ENCODE data around the gene TRRAP.

The TRRAP gene

DNA sequence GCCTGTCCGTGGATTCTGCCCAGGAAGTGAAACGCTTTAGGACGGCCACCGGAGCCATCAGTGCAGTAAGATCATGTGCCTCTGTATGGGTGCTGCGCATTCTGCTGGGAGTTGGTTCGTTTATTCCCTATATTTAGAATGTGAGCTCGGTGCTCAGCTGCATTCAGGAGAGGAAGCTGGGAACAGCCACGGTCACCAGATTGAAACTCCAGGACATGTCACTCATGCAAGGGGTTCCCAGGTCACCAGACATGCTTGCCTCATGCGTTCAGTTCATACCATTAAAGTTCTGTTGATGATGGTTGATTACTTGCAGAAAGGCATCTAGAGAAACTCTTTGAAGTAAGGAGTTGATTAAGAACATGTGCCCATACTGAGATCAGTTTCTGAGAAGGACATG, 78.1 kb downstream of the TRRAP start:
- no peak for DNase-seq

DNA sequence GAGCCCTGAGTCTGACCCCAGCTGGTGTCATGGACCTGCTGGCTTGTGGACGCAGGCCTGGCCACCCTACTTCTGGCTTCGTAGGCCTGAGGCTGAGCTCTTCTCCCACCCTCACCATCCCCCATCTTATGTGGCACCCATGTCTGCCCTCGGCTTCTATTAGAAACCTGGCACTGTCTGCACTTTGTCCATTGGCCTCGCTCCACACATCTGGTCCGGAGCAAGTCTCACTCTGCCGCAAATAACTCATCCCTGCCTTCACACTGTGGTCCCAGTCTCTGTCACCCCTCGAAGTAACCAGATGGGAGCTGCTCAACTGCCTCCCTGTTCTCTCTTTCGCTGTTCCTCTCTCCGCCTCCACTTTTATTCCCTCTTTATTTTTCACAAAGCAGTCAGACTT, 78.6 kb downstream of the TRRAP start:
- no peak for DNase-seq

DNA sequence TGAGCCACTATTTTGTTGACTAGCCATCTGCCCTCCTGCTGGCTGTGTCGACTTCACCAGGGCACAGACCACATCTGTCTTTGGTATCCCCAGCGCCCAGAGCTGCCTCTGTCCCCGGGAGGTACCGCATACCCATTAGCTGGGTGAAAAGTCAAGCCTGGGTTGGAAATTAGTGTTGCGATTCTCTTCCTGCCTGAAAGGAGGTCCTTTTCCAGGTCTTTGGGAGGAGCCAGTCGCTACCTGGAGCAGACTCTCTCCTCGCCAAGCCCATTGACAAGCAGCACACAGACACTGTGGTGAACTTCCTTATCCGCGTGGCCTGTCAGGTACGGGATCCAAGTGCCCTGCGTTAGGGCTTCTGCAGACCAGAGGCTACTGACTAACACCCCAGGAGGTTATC, 79.4 kb downstream of the TRRAP start:
- DNase-seq, result no peak

DNA sequence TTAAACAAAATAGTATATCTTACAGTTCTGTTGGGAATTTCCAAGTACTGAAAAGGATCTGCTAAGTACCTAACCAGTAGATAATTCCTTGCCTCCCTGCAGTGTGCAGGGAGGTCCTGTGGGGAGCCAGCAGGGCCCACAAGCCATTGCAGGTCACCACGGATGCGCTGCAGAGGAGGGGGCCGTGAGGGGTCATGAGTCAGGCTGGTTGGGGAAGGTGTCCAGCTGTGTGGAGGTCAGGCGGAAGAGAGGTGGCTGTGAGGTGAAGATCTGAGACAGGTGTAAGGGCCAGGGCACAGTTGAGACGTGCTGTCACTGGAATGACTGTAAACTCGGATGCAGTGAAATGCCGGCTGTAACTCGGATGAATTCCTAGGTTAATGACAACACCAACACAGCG, 80.6 kb downstream of the TRRAP start:
- no peak for DNase-seq

DNA sequence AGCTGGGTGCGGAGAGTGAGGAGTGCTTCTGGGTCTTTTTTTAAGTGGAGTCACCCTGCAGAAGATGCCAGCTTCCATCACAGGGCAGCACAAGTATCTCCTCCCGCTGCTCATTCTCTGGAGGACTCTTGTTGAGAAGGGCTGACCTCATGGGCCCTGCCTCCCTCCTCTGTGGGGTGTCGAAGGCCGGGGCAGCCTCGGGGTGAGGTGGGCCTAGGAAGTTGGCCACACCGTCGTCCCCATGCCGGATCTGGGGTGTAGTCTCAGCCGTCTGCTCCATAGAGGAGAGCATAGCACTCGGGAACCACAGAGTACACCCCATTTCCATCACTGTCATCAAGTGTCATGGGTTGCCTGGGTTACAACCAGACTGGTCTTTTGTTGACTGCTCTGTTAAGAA, 85.0 kb downstream of the TRRAP start:
- no peak for DNase-seq

DNA sequence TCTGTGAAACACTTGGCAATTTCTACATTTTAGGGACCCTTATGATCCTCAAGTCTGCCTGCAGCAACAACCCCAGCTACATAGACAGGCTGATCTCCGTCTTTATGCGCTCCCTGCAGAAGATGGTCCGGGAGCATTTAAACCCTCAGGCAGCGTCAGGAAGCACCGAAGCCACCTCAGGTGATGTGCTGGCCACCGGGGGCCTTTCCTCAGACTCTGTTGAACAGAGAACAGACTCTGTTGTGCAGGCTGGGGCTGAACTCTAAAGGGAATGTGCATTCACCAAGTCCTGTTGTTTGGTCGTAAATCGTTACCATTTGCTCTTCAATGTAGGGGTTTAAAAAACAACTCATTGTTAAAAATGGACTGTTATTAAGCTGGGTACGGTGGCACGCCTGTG, 86.3 kb downstream of the TRRAP start:
- DNase-seq, result no peak

DNA sequence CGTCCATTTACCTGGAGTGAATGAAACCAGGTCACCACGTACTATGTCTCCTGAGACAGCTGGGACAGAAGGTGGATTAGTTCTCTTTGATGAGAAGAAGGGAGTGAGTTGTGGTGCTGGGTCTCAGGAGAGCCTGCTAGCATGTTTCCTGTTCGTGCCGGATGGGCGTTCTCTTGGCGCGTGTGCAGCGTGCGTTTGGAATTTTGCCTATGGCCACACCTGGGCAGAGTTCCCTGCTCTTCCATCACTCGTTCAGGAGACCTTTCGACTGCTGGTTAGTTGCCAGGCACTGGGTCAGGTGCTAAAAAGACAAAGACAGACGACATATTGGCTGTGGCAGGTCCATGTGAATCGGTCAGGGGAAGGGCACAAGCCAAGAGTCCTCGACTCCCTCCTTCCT, 90.3 kb downstream of the TRRAP start:
- DNase-seq, result no peak

DNA sequence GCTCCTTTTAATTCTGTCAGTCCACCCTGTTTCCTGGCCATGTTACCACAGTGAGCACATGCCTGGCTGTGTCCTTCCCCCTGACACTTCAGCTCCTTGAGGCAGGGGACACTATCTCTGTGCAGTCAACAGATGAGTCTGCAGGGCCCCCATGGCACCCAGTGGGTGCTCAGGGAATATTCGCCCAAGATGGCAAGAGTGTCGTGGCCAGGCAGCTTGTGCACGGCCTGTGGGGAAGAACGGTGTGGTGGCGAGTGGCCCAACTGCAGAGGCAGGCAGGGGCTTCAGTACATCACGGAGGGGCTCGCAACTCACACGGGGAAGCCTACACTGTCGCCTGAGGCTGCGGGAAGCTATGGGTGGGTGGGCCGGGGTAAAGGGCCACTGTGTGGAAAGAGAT, 91.1 kb downstream of the TRRAP start:
- DNase-seq, result no peak

DNA sequence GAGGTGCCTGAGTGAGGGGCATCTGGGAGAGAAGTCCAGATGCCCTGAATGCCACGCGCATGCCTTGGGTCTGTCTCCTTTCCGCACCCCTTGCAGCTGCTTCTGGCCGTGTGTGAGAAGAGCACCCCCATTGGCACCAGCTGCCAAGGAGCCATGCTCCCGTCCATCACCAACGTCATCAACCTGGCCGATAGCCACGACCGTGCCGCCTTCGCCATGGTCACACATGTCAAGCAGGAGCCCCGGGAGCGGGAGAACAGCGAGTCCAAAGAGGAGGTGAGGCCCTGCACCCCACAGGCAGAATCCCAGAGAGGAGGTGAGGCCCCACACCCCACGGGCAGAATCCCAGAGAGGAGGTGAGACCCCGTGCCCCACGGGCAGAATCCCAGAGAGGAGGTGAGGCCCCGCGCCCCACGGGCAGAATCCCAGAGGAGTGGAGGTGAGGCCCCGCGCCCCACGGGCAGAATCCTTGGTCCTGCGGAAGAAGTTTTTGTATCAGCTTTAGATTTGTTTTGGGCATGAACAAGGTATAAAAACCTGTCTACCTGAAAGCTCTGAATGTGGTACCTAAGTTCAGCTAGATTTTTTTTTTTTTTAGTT, 91.8 kb downstream of the TRRAP start:
- DNase-seq, result no peak

DNA sequence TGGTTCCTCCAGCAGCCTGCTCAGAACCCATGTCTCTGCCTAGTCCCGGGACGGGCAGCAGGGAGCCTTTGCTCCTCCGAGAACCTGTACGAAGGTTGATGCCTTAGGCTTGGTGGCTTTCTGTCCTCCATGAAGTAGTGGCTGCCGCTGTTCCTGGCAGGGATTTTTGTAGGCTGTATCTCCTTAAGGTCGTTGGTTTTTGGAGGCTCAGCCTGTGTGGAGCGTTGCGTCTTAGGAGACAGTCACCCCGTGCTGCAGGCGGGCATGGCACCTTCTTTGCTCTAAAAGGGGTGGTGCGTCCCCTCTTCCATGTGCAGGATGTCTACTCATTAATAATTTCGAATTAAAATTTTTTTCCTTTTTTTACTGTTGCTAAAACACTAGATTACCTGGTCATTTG, 92.5 kb downstream of the TRRAP start:
- no peak for DNase-seq

DNA sequence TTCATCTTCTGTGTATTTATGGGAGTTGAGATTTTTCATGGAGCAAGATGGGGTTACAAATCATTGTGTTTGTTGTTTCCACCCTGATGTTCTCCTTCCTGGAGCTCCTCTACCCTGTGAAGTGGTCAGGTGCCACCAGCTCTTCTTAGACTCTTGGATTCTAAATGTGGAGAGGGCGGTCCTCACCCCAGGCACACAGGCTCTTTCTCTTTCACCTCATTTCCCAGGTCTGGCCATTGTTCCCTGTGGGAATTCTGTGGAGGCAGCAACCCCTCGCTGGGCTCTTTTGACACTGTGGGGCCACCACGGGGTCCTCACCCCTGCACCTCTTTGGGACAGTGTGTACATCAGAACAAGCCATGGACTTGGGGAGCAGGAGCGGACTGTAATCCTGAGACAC, 95.9 kb downstream of the TRRAP start:
- no peak for DNase-seq

DNA sequence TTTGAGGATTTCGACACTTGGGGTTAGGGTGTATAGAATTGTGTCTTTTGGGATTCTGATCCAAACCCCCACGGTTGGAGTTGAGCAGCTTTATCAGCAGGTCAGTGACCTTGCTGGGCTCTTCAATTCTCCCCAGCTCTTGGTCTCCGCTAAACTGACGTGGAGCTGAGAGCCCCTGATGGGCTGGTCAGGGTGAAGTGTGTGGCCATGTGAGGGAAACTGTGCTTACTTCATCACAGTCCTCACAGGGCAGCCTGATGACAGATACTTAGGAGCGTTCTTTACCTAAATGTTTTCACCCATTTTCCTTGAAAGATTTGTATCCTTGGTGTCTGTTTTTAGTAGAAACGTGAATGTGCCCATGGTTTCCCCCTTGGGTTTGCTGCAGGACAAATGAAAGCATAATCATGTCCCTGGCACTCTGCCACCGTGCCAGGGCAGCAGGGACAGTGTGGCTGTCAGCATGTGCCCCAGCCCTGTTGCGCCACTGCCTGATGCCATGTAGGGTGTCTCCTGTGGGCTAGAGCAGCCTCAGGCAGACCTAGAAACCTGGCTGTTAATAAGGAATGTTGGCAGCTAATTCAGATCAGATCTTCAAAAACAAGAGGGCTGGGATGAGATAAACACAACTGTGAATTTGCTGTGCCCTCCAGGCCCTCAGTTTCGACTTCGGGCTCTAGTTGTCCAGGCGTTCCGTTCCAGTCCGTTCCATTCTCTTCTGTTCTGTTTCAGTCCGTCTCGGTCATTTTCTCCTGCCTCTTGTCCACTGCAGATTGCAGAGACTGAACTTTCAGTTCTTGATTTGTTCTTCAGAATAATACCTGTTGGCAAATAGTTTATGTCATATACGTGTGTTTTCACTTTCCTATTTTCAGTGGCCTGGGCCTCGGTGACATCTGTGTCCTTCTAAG, 96.8 kb downstream of the TRRAP start:
- DNase-seq, result no peak

DNA sequence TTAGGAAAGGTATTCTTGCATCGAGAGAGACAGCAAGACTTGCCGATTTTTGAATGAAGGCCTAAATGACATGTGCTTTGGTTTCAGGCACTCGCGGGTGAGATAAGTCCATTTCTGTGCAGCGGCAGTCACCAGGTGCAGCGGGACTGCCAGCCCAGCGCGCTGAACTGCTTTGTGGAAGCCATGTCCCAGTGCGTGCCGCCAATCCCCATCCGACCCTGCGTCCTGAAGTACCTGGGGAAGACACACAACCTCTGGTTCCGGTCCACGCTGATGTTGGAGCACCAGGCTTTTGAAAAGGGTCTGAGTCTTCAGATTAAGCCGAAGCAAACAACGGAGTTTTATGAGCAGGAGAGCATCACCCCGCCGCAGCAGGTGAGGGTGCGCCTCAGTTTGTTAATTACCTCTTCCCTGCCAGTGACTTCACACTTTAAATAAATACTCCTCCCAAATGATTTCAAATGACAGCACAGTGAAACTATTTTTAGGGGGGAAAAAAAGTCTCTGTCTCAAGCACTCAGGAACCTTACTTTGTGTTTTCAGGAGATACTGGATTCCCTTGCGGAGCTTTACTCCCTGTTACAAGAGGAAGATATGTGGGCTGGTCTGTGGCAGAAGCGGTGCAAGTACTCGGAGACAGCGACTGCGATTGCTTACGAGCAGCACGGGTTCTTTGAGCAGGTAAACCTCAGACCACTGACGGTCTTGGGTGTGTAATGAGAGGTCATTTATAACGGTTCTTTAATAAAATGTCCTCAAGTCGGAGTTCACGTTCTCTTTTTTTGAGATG, 98.3 kb downstream of the TRRAP start:
- no peak for DNase-seq

DNA sequence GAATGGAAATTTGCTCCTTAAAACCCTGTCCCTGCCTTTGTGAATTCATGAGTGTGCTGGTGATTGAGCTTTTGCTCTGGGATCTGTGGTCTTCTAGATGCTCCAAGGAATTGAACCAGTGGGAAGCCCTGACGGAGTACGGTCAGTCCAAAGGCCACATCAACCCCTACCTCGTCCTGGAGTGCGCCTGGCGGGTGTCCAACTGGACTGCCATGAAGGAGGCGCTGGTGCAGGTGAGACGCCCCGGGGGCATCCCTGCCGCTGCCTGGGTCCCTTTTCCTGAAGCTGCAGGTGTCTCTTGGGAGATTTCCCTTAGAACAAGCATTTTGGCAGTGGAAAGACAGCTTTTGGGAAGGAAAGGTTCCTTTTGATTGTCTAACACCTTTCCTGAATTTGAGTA, 100.3 kb downstream of the TRRAP start:
- no peak for DNase-seq

DNA sequence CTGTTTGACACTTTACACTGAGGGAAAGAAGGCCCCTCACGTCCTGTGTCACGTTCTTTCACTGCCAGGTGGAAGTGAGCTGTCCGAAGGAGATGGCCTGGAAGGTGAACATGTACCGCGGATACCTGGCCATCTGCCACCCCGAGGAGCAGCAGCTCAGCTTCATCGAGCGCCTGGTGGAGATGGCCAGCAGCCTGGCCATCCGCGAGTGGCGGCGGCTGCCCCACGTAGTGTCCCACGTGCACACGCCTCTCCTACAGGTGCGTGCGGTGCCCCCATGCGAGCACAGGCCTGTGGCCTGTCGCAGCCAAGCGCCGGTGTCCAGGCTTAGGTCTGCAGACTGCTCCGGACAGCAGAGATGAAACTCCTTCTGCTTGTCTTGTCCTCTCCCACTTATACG, 103.4 kb downstream of the TRRAP start:
- no peak for DNase-seq

DNA sequence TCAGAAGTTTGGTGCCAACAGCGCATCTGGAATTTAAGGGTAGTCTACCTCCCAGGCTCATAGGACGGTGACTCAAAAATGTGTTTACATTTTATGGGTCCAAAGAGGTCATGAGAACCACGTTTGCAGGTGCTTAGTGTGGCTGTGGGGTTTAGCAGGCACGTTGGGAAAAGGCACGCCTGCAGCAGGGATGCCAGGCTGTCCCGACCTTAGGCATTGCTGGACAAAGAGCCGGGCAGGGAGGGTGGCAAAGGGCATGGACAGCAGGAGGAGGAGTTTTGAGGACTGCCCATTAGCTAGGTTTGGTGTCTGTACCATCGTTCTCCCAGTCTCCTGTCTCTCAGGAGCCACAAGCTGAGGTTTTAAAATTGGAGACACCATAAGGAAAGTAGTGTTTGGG, 104.4 kb downstream of the TRRAP start:
- DNase-seq, result no peak

DNA sequence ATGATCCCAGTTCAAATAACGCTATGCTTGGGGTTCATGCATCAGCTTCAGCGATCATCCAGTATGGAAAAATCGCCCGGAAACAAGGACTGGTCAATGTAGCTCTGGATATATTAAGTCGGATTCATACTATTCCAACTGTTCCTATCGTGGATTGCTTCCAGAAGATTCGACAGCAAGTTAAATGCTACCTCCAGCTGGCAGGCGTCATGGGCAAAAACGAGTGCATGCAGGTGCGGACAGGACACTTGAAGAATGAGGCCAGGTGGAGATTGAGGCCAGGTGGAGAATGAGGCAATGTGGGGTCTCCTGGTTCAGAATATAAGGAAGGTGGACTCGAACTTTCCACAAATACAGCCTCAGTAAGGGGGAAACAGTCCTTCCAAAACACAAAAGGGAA, 105.8 kb downstream of the TRRAP start:
- no peak for DNase-seq

DNA sequence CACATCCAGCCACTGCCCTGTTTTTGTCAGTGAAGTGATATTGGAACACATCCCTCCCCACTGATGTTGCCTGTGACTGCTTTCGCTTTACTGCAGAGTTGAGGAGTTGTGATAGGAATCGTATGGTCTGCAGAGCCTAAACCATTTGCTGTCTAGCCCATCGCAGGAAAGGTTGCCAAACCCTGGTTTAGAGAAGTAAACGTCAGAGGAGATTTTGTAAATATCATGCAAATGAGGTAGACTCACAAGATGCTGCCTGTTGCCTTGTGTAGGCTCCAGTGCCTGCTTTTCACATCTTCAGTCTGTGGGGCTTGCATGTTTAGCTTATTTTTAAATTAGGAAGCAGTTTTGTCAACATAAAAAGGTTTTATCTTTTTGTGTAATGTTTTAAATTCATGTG, 107.1 kb downstream of the TRRAP start:
- no peak for DNase-seq

DNA sequence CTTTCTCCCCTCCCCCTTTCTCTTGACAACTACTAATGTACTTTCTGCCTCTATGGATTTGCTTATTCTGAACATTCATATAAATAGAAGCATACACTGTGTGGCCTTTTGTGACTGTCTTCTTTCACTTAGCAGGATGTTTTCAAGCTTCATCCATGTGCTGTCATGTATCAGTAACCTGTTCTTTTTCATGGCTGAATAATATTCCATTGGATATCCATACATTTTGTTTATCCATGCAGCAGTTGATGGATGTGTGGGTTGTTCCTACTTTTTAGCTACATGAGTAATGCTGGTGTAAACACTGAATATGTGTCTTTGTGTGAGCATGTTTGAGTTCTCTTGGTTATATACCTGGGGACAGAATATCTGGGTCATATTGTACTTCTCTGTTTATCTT, 107.6 kb downstream of the TRRAP start:
- no peak for DNase-seq

DNA sequence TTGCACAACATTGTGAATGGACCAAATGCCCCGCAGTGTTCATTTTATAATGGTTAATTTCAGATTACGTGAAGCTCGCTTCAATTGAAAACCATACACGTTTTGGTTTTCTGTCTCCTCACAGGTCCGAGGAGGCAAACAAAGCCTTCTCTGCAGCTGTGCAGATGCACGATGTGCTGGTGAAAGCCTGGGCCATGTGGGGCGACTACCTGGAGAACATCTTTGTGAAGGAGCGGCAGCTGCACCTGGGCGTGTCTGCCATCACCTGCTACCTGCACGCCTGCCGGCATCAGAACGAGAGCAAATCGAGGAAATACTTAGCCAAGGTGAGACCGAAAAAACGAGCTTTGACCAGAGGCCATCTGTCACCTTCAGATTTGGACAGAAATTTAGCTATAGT, 110.3 kb downstream of the TRRAP start:
- no peak for DNase-seq

DNA sequence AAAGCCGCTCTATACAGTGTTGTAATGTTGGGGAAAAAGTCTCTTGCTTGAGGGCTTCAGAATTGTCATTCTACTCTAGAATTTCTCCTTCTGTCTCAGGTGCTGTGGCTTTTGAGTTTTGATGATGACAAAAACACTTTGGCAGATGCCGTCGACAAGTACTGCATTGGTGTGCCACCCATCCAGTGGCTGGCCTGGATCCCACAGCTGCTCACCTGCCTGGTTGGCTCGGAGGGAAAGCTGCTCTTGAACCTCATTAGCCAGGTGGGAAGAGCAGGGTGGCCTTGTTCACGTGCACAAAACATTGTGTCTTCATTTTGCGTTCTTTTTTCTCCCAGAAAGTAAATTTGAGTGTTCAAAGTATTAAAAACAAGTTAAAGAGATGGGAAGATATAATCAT, 112.0 kb downstream of the TRRAP start:
- DNase-seq, result no peak

DNA sequence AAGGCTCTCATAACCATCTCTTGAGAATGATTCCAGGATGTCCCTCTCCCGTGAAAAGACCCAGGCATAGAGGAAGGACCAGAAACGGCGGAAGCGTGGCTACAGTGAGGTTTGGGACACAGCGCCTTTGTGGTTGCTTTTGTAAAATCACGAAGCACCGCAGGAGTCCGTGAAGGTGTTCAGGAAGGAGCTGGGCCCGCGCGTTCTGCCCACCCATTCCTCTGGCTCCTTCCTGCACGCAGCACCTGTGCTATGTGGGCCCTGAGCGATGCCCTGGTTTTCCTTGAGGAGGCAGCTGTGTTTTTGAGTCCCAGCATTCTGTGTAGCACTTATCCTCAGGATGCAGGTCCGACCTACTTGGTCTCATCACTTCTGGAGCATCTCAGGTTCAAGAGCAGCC, 112.8 kb downstream of the TRRAP start:
- no peak for DNase-seq

DNA sequence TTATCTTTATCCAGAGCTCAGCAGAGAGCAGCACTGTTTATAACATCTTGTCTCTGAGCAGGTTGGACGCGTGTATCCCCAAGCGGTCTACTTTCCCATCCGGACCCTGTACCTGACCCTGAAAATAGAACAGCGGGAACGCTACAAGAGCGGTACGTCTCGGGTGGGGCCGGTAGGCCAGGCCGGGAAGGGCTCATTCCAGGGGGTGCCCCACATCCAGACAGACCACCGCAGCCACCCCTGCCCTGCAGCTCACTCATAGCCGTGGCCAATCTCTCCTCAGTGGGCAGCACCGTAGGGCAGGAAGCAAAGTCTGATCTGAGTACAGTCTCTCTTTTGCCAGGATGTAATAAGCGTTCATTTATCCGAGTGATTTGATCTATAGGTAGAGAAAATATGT, 113.7 kb downstream of the TRRAP start:
- DNase-seq, result no peak

Measured in stimulated activated naive CD4-positive, alpha-beta T cell (primary cell).